NCI-H1417 (cell line): ENCODE data around the gene CYP11A1.

Source experiments
- DNase-seq, 3 experiments: peaks; one replicate each; lab custom pipeline; 2025; lab: John Stamatoyannopoulos, UW

CYP11A1 gene

GRCh38 chr15:74322558-74323180, 44.8 kb downstream of the CYP11A1 start:
- DNase-seq, result peak; percentile 56 to 76 (median 69)

GRCh38 chr15:74320352-74321247, 46.8 kb downstream of the CYP11A1 start:
- peak; percentile 59 to 91 (median 74) for DNase-seq

GRCh38 chr15:74319596-74320351, 47.7 kb downstream of the CYP11A1 start:
- DNase-seq, result peak; percentile 33 to 96 (median 85)

GRCh38 chr15:74319138-74319460, 48.3 kb downstream of the CYP11A1 start:
- DNase-seq, result no peak

- peak; percentile 84 to 95 (median 90) for DNase-seq
Observed at GRCh38 chr15:74318376-74319137, 48.9 kb downstream of the CYP11A1 start.

GRCh38 chr15:74317820-74318375, 49.5 kb downstream of the CYP11A1 start:
- peak; percentile 87 to 93 (median 90) for DNase-seq

- DNase-seq, result peak in 1 of 3 experiments; percentile 16
Observed at GRCh38 chr15:74316141-74316540, 51.3 kb downstream of the CYP11A1 start.

GRCh38 chr15:74315626-74316025, 51.8 kb downstream of the CYP11A1 start:
- no peak for DNase-seq

GRCh38 chr15:74314795-74315438, 52.5 kb downstream of the CYP11A1 start:
- DNase-seq, result peak in 2 of 3 experiments; percentile 31 to 33

GRCh38 chr15:74313889-74314288, 53.6 kb downstream of the CYP11A1 start:
- no peak for DNase-seq

GRCh38 chr15:74312445-74313007, 54.9 kb downstream of the CYP11A1 start:
- peak; percentile 94 to 99 (median 98) for DNase-seq

GRCh38 chr15:74311734-74312444, 55.6 kb downstream of the CYP11A1 start:
- peak; percentile 77 to 95 (median 89) for DNase-seq

GRCh38 chr15:74307827-74308811, 59.3 kb downstream of the CYP11A1 start:
- DNase-seq, result peak; percentile 87 to 97 (median 92)

- peak in 1 of 3 experiments; percentile 60 for DNase-seq
Observed at GRCh38 chr15:74306781-74307217, 60.6 kb downstream of the CYP11A1 start.

GRCh38 chr15:74305687-74306086, 61.8 kb downstream of the CYP11A1 start:
- DNase-seq, result no peak

- DNase-seq, result peak; percentile 13 to 93 (median 80)
Observed at GRCh38 chr15:74304431-74304830, 63.0 kb downstream of the CYP11A1 start.

GRCh38 chr15:74303741-74304309, 63.6 kb downstream of the CYP11A1 start:
- DNase-seq, result peak in 1 of 3 experiments; percentile 69

GRCh38 chr15:74302821-74303359, 64.6 kb downstream of the CYP11A1 start:
- peak; percentile 68 to 88 (median 76) for DNase-seq
